HEK293T (cell line): ENCODE data around the gene SPDYE4.

Source experiments
- ELF4 ChIP-seq: fragments of 450-650 bp; IDR thresholded peaks from 2 replicates; pipeline ENCODE4 v1.6.1; 2017; ENCODE audit warnings: antibody characterized with exemption
- FOXA1 ChIP-seq: fragments of 450-650 bp; IDR thresholded peaks from 2 replicates; pipeline ENCODE4 v1.6.1; 2016; ENCODE audit warnings: mild to moderate bottlenecking
- SP1 ChIP-seq: fragments of 450-650 bp; IDR thresholded peaks from 2 replicates; pipeline ENCODE4 v1.6.1; 2017
- SUZ12 ChIP-seq: fragments of 450-650 bp; IDR thresholded peaks from 2 replicates; pipeline ENCODE4 v1.6.1; 2016; ENCODE audit warnings: mild to moderate bottlenecking

DNA sequence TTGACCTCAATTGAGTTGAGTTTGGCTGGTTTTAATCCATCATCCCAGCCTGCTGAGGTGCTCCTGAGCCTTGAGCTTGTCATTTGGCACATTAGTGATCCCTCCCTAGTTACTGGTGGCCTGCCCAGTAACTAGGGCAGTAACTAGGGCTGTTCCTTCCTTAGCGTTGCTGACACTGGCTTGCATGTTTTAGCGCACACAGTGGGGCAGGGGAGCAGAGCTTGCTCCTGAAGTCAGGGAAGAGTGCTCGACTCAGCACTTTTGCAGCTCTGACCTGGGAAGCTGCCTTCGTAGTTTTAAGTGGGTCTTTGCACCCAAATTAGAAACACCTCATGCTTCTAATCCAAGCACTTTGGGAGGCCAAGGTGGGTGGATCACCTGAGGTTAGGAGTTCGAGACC is 29.4 kb downstream of the SPDYE4 start:
- no peak for TF ChIP-seq FOXA1
- TF ChIP-seq ELF4, result no peak
- TF ChIP-seq SUZ12, result no peak
- TF ChIP-seq SP1, result no peak
